ENCODE measurements around the gene GPM6B. TPM values are rescaled to one million over a fixed set of nuclear protein-coding genes. Genes with fewer than 3 reads are reported as not detected.

GPM6B gene
- total RNA-seq, 2 donors from 2014 or later, result not detected

GRCh38 chrX:13805241-13805640, 11.7 kb downstream of the GPM6B start:
- Mint-ChIP-seq H3K36me3 (ENCODE audit: low read depth) (no peaks in the 10 kb centered on the region), H3K27ac (no peak overlapping the region), H3K27me3 (peaks cover 8% of the 10 kb centered on the region), H3K4me3 (no peak overlapping the region), H3K4me1 (no peaks in the 10 kb centered on the region)
- ATAC-seq (no peak), DNase-seq (no peak)
- no peaks in the 10 kb centered on the region for H3K9me3 ChIP-seq (ENCODE audit: control insufficient read depth, low read length, poor library complexity, severe bottlenecking)

GRCh38 chrX:13803116-13803515, 13.8 kb downstream of the GPM6B start:
- Mint-ChIP-seq H3K36me3 (ENCODE audit: low read depth) (peaks cover 2% of the 10 kb centered on the region), H3K4me3 (no peak overlapping the region), H3K27me3 (peaks cover 8% of the 10 kb centered on the region), H3K4me1 (no peaks in the 10 kb centered on the region), H3K27ac (no peak overlapping the region)
- DNase-seq (no peak), ATAC-seq (no peak)
- H3K9me3 ChIP-seq (ENCODE audit: control insufficient read depth, low read length, poor library complexity, severe bottlenecking), result no peaks in the 10 kb centered on the region

- no peak for ATAC-seq
- H3K27me3 Mint-ChIP-seq, result peaks cover 8% of the 10 kb centered on the region
- peaks cover 4% of the 10 kb centered on the region for H3K36me3 Mint-ChIP-seq (ENCODE audit: low read depth)
- no peak overlapping the region for H3K27ac Mint-ChIP-seq
- H3K9me3 ChIP-seq (ENCODE audit: control insufficient read depth, low read length, poor library complexity, severe bottlenecking), result no peaks in the 10 kb centered on the region
- no peak for DNase-seq
- H3K4me3 Mint-ChIP-seq, result no peak overlapping the region
- no peaks in the 10 kb centered on the region for H3K4me1 Mint-ChIP-seq
These were observed 18.7 kb downstream of the GPM6B start for GRCh38 chrX:13798184-13798583.

- H3K27me3 Mint-ChIP-seq, result peaks cover 8% of the 10 kb centered on the region
- no peak overlapping the region for H3K27ac Mint-ChIP-seq
- H3K36me3 Mint-ChIP-seq (ENCODE audit: low read depth), result peaks cover 4% of the 10 kb centered on the region
- H3K4me1 Mint-ChIP-seq, result no peaks in the 10 kb centered on the region
- DNase-seq (no peak), ATAC-seq (no peak)
- no peaks in the 10 kb centered on the region for H3K9me3 ChIP-seq (ENCODE audit: control insufficient read depth, low read length, poor library complexity, severe bottlenecking)
- H3K4me3 Mint-ChIP-seq, result no peak overlapping the region
These were observed 19.4 kb downstream of the GPM6B start for GRCh38 chrX:13797512-13797911.

DNA sequence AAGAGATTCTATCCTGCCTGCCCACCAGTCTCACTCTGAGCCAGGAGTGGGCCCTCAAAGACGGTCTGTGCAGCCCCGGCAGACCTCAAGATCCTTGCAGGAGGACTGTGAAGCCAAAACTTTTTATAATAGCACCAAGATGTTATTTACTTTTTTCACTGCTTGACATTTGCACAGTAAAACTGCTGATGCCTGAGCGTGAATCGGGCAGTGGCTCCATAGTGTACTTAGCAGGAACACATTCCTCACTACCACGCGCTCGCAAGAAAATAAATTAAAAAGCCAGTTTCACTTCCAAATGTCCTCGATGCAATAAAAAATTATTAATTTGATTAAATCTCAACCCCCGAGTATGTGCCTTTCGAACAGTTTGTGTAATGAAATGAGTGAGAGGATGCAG, 22.5 kb downstream of the GPM6B start:
- H3K9me3 ChIP-seq (ENCODE audit: control insufficient read depth, low read length, poor library complexity, severe bottlenecking), result no peaks in the 10 kb centered on the region
- H3K27me3 Mint-ChIP-seq, result peaks cover 8% of the 10 kb centered on the region
- peaks cover 2% of the 10 kb centered on the region for H3K36me3 Mint-ChIP-seq (ENCODE audit: low read depth)
- ATAC-seq (no peak), DNase-seq (no peak)
- H3K27ac Mint-ChIP-seq, result no peak overlapping the region
- H3K4me1 Mint-ChIP-seq, result no peaks in the 10 kb centered on the region
- H3K4me3 Mint-ChIP-seq, result no peak overlapping the region

GRCh38 chrX:13793897-13794296, 23.0 kb downstream of the GPM6B start:
- Mint-ChIP-seq H3K36me3 (ENCODE audit: low read depth) (peaks cover 2% of the 10 kb centered on the region), H3K4me3 (no peak overlapping the region), H3K4me1 (no peaks in the 10 kb centered on the region), H3K27ac (no peak overlapping the region), H3K27me3 (peaks cover 8% of the 10 kb centered on the region)
- DNase-seq, result no peak
- no peaks in the 10 kb centered on the region for H3K9me3 ChIP-seq (ENCODE audit: control insufficient read depth, low read length, poor library complexity, severe bottlenecking)
- ATAC-seq, result no peak

DNA sequence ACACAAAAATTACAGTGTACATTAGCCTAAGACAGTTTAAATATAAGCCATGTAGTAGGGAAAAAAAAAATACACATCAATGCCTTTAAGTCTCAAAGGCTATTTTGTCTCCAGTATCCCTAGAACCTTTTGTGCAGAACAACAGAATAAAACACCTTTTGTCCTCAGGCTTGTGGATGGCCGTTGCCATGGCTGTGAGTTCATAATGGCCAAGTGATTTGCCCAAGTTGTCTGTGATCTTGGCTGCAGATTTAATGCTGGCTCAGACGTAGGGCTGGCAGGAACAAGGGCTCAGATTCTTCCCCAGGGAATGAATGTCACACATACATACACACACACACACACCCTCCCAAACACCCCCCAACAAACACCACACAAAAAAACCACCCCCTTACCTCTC, 25.3 kb downstream of the GPM6B start:
- H3K4me1 Mint-ChIP-seq, result no peaks in the 10 kb centered on the region
- no peaks in the 10 kb centered on the region for H3K36me3 Mint-ChIP-seq (ENCODE audit: low read depth)
- ATAC-seq, result no peak
- no peak for DNase-seq
- no peak overlapping the region for H3K4me3 Mint-ChIP-seq
- H3K27ac Mint-ChIP-seq, result no peak overlapping the region
- no peaks in the 10 kb centered on the region for H3K9me3 ChIP-seq (ENCODE audit: control insufficient read depth, low read length, poor library complexity, severe bottlenecking)
- no peaks in the 10 kb centered on the region for H3K27me3 Mint-ChIP-seq

DNA sequence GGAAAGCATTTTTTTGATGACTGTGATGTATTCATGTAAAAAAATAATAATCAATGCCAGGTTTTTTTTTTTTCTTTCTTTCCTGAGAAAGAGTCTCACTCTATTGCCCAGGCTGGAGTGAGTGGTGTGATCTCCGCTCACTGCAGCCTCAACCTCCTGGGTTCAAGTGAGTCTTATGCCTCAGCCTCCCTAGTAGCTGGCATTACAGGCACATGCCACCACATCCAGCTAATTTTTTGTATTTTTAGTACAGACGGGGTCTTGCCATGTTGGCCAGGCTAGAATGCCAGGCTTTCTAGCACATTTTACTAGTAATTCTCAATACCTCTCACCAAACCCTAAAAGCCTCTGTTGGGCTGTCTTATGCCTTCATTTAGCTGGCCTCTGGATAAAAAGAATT, 25.7 kb downstream of the GPM6B start:
- no peak overlapping the region for H3K27ac Mint-ChIP-seq
- DNase-seq, result no peak
- no peaks in the 10 kb centered on the region for H3K36me3 Mint-ChIP-seq (ENCODE audit: low read depth)
- ATAC-seq, result no peak
- no peaks in the 10 kb centered on the region for H3K4me1 Mint-ChIP-seq
- no peaks in the 10 kb centered on the region for H3K27me3 Mint-ChIP-seq
- H3K9me3 ChIP-seq (ENCODE audit: control insufficient read depth, low read length, poor library complexity, severe bottlenecking), result no peaks in the 10 kb centered on the region
- H3K4me3 Mint-ChIP-seq, result no peak overlapping the region

DNA sequence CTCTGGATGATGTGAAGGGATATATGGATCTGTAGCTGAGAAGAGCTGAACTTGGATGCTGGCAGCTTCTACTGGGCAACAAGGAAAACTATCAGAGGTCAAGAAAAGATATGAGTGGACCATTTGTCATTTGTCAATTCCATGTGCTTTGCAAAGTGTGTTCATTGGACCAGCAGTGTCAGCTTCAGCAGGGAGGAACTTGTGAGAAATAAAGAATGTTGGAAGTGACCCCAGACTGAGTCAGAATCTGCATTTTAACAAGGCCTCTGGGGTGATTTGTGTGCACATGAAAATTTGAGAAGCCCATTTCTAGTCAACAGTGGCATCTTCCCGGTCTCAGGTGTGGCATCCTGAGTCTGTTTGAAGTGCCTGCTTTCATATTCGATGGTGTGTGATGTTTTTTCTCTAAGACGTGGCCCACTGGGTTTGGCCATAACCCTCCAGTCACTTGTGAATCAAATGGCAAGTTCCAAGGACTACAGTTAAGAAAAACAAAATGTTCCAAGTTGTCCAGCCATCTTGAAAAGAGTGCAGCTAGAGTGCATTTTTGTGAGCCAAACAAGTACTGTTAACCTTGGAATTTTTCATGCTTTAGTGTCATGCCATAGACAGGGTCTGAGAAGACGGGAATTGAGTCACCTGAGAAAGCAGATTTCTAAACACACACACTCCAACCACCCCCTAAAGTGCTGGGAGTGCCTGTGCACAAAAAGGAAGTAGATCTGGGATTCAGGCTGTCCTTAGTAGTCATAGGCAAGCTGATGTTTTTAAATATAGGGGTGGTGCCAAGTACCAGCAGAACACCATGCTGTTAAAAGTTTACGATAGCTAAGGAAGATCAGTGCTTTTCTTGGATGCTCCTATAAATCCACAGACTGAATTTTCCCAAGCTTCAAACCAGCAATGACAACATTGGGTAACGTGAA, 26.4 kb downstream of the GPM6B start:
- no peak overlapping the region for H3K27ac Mint-ChIP-seq
- H3K36me3 Mint-ChIP-seq (ENCODE audit: low read depth), result no peaks in the 10 kb centered on the region
- no peaks in the 10 kb centered on the region for H3K4me1 Mint-ChIP-seq
- no peaks in the 10 kb centered on the region for H3K27me3 Mint-ChIP-seq
- H3K9me3 ChIP-seq (ENCODE audit: control insufficient read depth, low read length, poor library complexity, severe bottlenecking), result no peaks in the 10 kb centered on the region
- DNase-seq (no peak), ATAC-seq (no peak)
- no peak overlapping the region for H3K4me3 Mint-ChIP-seq

GRCh38 chrX:13786048-13786447, 30.8 kb downstream of the GPM6B start:
- H3K27me3 Mint-ChIP-seq, result no peaks in the 10 kb centered on the region
- H3K4me1 Mint-ChIP-seq, result no peaks in the 10 kb centered on the region
- ATAC-seq (no peak), DNase-seq (no peak)
- H3K27ac Mint-ChIP-seq, result no peak overlapping the region
- no peak overlapping the region for H3K4me3 Mint-ChIP-seq
- no peaks in the 10 kb centered on the region for H3K9me3 ChIP-seq (ENCODE audit: control insufficient read depth, low read length, poor library complexity, severe bottlenecking)
- H3K36me3 Mint-ChIP-seq (ENCODE audit: low read depth), result no peaks in the 10 kb centered on the region

GRCh38 chrX:13780868-13781427, 35.9 kb downstream of the GPM6B start:
- H3K4me3 Mint-ChIP-seq, result no peak overlapping the region
- no peak overlapping the region for H3K27ac Mint-ChIP-seq
- ATAC-seq (no peak), DNase-seq (no peak)
- no peaks in the 10 kb centered on the region for H3K4me1 Mint-ChIP-seq
- H3K36me3 Mint-ChIP-seq (ENCODE audit: low read depth), result no peaks in the 10 kb centered on the region
- no peaks in the 10 kb centered on the region for H3K9me3 ChIP-seq (ENCODE audit: control insufficient read depth, low read length, poor library complexity, severe bottlenecking)
- no peaks in the 10 kb centered on the region for H3K27me3 Mint-ChIP-seq

DNA sequence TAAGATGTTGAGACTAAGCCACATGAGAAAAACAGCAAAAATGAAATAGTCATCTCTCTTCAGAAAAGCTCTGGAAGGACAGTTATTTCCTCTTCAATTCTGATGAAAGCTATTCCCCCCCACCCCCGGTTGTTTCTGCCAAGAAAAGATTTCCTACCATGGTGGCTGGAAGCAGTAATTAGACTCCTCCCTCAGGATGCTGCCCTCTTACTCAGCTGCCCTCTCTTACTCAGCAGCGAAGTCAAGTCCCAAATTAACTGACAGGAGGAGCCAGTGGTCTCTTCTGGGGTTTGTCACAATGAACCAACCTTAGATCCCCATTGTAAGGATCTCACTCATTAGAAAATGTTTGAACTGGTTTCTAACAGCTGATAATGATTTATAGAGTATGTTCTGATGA, 38.0 kb downstream of the GPM6B start:
- H3K9me3 ChIP-seq (ENCODE audit: control insufficient read depth, low read length, poor library complexity, severe bottlenecking), result no peaks in the 10 kb centered on the region
- Mint-ChIP-seq H3K27me3 (no peaks in the 10 kb centered on the region), H3K36me3 (ENCODE audit: low read depth) (no peaks in the 10 kb centered on the region), H3K4me3 (no peak overlapping the region), H3K27ac (no peak overlapping the region), H3K4me1 (no peaks in the 10 kb centered on the region)
- no peak for ATAC-seq
- no peak for DNase-seq

- no peaks in the 10 kb centered on the region for H3K36me3 Mint-ChIP-seq (ENCODE audit: low read depth)
- peaks cover 3% of the 10 kb centered on the region for H3K4me1 Mint-ChIP-seq
- no peaks in the 10 kb centered on the region for H3K27me3 Mint-ChIP-seq
- H3K4me3 Mint-ChIP-seq, result no peak overlapping the region
- ATAC-seq (no peak), DNase-seq (no peak)
- H3K9me3 ChIP-seq (ENCODE audit: control insufficient read depth, low read length, poor library complexity, severe bottlenecking), result no peaks in the 10 kb centered on the region
- H3K27ac Mint-ChIP-seq, result no peak overlapping the region
These were observed 40.5 kb downstream of the GPM6B start for GRCh38 chrX:13776387-13776786.

DNA sequence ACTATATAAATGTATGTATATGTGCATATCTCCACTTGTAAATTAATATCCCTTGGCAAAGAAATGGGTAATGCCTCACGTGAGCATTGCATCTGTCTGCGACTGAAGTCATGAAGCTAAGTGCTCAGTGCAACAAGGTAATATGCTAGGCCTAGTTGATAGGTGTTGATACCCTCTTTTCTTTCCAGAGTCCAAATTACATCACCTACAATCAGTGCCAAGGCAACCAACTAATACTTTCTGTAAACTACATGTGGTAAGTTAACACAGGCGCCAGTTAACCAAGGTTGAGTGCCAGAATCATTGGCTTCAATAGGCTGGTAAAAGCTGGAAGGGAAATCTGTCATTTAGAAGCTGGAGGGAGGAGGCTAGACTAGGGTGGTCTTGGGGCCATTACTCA, 41.1 kb downstream of the GPM6B start:
- H3K4me1 Mint-ChIP-seq, result peaks cover 3% of the 10 kb centered on the region
- DNase-seq, result no peak
- no peak overlapping the region for H3K27ac Mint-ChIP-seq
- no peaks in the 10 kb centered on the region for H3K9me3 ChIP-seq (ENCODE audit: control insufficient read depth, low read length, poor library complexity, severe bottlenecking)
- no peak for ATAC-seq
- no peaks in the 10 kb centered on the region for H3K27me3 Mint-ChIP-seq
- no peak overlapping the region for H3K4me3 Mint-ChIP-seq
- no peaks in the 10 kb centered on the region for H3K36me3 Mint-ChIP-seq (ENCODE audit: low read depth)

Data from T-helper 17 cell (primary cell).